BJ (cell line): ENCODE data around the gene DZIP3. TPM values are rescaled to one million over a fixed set of nuclear protein-coding genes. Genes with fewer than 3 reads are reported as not detected.

Experiments
- CTCF ChIA-PET: fragments of 350-600 bp; formaldehyde crosslinking; extraction: SDS; loops from one replicate; lab custom pipeline; 2021; ENCODE audit warnings: antibody characterized with exemption, inconsistent platforms; lab: Yijun Ruan, JAX
- POLR2A ChIA-PET: fragments of 300-600 bp; sonication (Branson Sonifier 250); formaldehyde crosslinking; extraction: SDS; loops from one replicate; lab custom pipeline; 2021; ENCODE audit warnings: antibody characterized with exemption; lab: Charles Lee
- DNase-seq: peaks from one replicate; pipeline ENCODE4 v3.0.0-alpha.2; 2011; ENCODE audit warnings: low read depth
- H3K27me3 ChIP-seq: 2 replicates; pipeline ENCODE4 v1.6.0; 2011; ENCODE audit warnings: low read length; ENCODE audit not compliant: control insufficient read depth, insufficient read depth
- H3K36me3 ChIP-seq: 2 replicates; pipeline ENCODE4 v1.5.1; 2011; ENCODE audit warnings: low read length; ENCODE audit not compliant: control insufficient read depth, insufficient read depth
- H3K4me3 ChIP-seq: 2 replicates; pipeline ENCODE4 v1.5.1; 2011; ENCODE audit warnings: low read depth, mild to moderate bottlenecking, control low read depth, low read length
- CTCF ChIP-seq: IDR thresholded peaks from 2 replicates; pipeline ENCODE4 v1.5.1; 2011; ENCODE audit warnings: low read depth, mild to moderate bottlenecking, control low read depth, inconsistent platforms, low read length, moderate library complexity; ENCODE audit not compliant: insufficient read depth
- polyA plus RNA-seq: library from polyadenylated mRNA; depleted of rRNA; stranded (reverse); fragments of >200 nt; gene quantifications from 2 replicates; pipeline ENCODE4 v1.2.3, GENCODE V29; 2011

The DZIP3 gene
- polyA plus RNA-seq, 1 experiment, result 5.4 TPM

- H3K4me3 ChIP-seq, result no peak overlapping the region
Observed at GRCh38 chr3:108599677-108600409, 10.3 kb downstream of the DZIP3 start.

GRCh38 chr3:108602249-108602934 lies 12.9 kb downstream of the DZIP3 start:
- TF ChIP-seq CTCF, result no peak
- DNase-seq, result no peak
- Histone ChIP-seq H3K4me3 (no peak overlapping the region), H3K27me3 (no peaks in the 10 kb centered on the region), H3K36me3 (no peaks in the 10 kb centered on the region)
- ChIA-PET POLR2A (no interaction called here), CTCF (no interaction called here)

More at GRCh38 chr3:108599677-108600409, 10.3 kb downstream of the DZIP3 start:
- POLR2A ChIA-PET, result no interaction called here
- H3K27me3 ChIP-seq, result no peaks in the 10 kb centered on the region
- no peak for DNase-seq
- H3K36me3 ChIP-seq, result no peaks in the 10 kb centered on the region; the same call in 1 of the 2 replicates
- no peak for TF ChIP-seq CTCF
- CTCF ChIA-PET, result interaction anchor here (1.6 kb wide), 1 partner anchor 9 kb away, joined by 3 read pairs; no protein-coding TSS in a partner anchor

- Histone ChIP-seq H3K36me3 (no peaks in the 10 kb centered on the region), H3K27me3 (no peaks in the 10 kb centered on the region), H3K4me3 (no peak overlapping the region)
- ChIA-PET POLR2A (no interaction called here), CTCF (no interaction called here)
- DNase-seq, result no peak
- TF ChIP-seq CTCF, result no peak
Observed at GRCh38 chr3:108602935-108603294, 13.4 kb downstream of the DZIP3 start.

GRCh38 chr3:108603691-108604090 lies 14.2 kb downstream of the DZIP3 start:
- DNase-seq, result no peak
- ChIA-PET POLR2A (no interaction called here), CTCF (interaction anchor here (1.0 kb wide), 1 partner anchor 14 kb away, joined by 5 read pairs; the partner anchor contains the start of gene DZIP3)
- no peaks in the 10 kb centered on the region for H3K36me3 ChIP-seq
- TF ChIP-seq CTCF, result no peak
- no peaks in the 10 kb centered on the region for H3K27me3 ChIP-seq
- H3K4me3 ChIP-seq, result no peak overlapping the region

- DNase-seq, result no peak
- Histone ChIP-seq H3K27me3 (no peaks in the 10 kb centered on the region), H3K4me3 (no peak overlapping the region), H3K36me3 (no peaks in the 10 kb centered on the region)
- TF ChIP-seq CTCF, result no peak
- ChIA-PET POLR2A (no interaction called here), CTCF (no interaction called here)
Observed at GRCh38 chr3:108605028-108605427, 15.5 kb downstream of the DZIP3 start.
